Uterus (tissue), 2 donors: Measurements from ENCODE around the gene ANO8.

Experiments used
- CTCF ChIP-seq, 4 experiments: fragments of 200-600 bp in 2 of 4; fragments of 450-650 bp in 2 of 4; sonication (generic) in 2 of 4; IDR thresholded peaks; one replicate each; pipeline ENCODE4 v1.5.1; 2016 to 2019; ENCODE audit warnings: antibody characterized with exemption in 4 of 4, mild to moderate bottlenecking in 2 of 4, moderate library complexity in 1 of 4
- POLR2A ChIP-seq, 2 donors: fragments of 450-650 bp; IDR thresholded peaks; one replicate each; pipeline ENCODE4 v1.6.1; 2016; ENCODE audit warnings: antibody characterized with exemption in 2 of 2, mild to moderate bottlenecking in 1 of 2, moderate library complexity in 1 of 2

GRCh38 chr19:17307876-17308377, 26.7 kb downstream of the ANO8 start:
- TF ChIP-seq POLR2A (IDR thresholded peaks at IDR 0.05) (no peak), CTCF (IDR thresholded peaks at IDR 0.05) (no peak)
